ENCODE data around the gene CDKL4.

CDKL4 gene

GRCh38 chr2:39243469-39244123, at the start of gene CDKL4:
Gene CDKL4, minus strand, starts transcription at chr2:39243970.
- no peak within 1 kb of the TSS for H3K4me3 ChIP-seq
- no peak within 1 kb of the TSS for H3K27ac ChIP-seq
- DNase-seq (ENCODE audit: low read depth, low spot score) = no peak
- no peak within 1 kb of the TSS for H3K9ac ChIP-seq (ENCODE audit: insufficient read length)
- H3K36me3 ChIP-seq (ENCODE audit: insufficient read depth, low read length) = no peaks in the 10 kb centered on the region
- H3K9me3 ChIP-seq (ENCODE audit: low read depth, low read length) = no peaks in the 10 kb centered on the region
- TF ChIP-seq POLR2AphosphoS5 (IDR thresholded peaks at IDR 0.05; ENCODE audit: borderline replicate concordance, low read depth, low read length) (no peak), FOXP2 (optimal IDR thresholded peaks at IDR 0.05; ENCODE audit: control extremely low read depth, extremely low read length, insufficient read depth) (no peak), EZH2 (IDR thresholded peaks at IDR 0.05) (no peak)

GRCh38 chr2:39290433-39290832, 46.7 kb upstream of the CDKL4 start:
- Histone ChIP-seq H3K36me3 (ENCODE audit: insufficient read depth, low read length) (peaks cover 45% of the 10 kb centered on the region), H3K9ac (ENCODE audit: insufficient read length) (no peak overlapping the region), H3K9me3 (ENCODE audit: low read depth, low read length) (no peaks in the 10 kb centered on the region), H3K4me3 (no peak overlapping the region), H3K27ac (no peak overlapping the region)
- TF ChIP-seq EZH2 (IDR thresholded peaks at IDR 0.05) (no peak), POLR2AphosphoS5 (IDR thresholded peaks at IDR 0.05; ENCODE audit: borderline replicate concordance, low read depth, low read length) (no peak), FOXP2 (optimal IDR thresholded peaks at IDR 0.05; ENCODE audit: control extremely low read depth, extremely low read length, insufficient read depth) (no peak)
- no peak for DNase-seq (ENCODE audit: low read depth, low spot score)

GRCh38 chr2:39289609-39290008, 45.8 kb upstream of the CDKL4 start:
- peaks cover 49% of the 10 kb centered on the region for H3K36me3 ChIP-seq (ENCODE audit: insufficient read depth, low read length)
- H3K27ac ChIP-seq = no peak overlapping the region
- no peak overlapping the region for H3K4me3 ChIP-seq
- H3K9me3 ChIP-seq (ENCODE audit: low read depth, low read length) = no peaks in the 10 kb centered on the region
- no peak for TF ChIP-seq POLR2AphosphoS5 (IDR thresholded peaks at IDR 0.05; ENCODE audit: borderline replicate concordance, low read depth, low read length)
- TF ChIP-seq EZH2 (IDR thresholded peaks at IDR 0.05) = no peak
- TF ChIP-seq FOXP2 (optimal IDR thresholded peaks at IDR 0.05; ENCODE audit: control extremely low read depth, extremely low read length, insufficient read depth) = no peak
- DNase-seq (ENCODE audit: low read depth, low spot score) = no peak
- no peak overlapping the region for H3K9ac ChIP-seq (ENCODE audit: insufficient read length)

GRCh38 chr2:39283561-39283960, 39.8 kb upstream of the CDKL4 start:
- Histone ChIP-seq H3K9ac (ENCODE audit: insufficient read length) (no peak overlapping the region), H3K27ac (no peak overlapping the region), H3K36me3 (ENCODE audit: insufficient read depth, low read length) (peaks cover 25% of the 10 kb centered on the region), H3K9me3 (ENCODE audit: low read depth, low read length) (no peaks in the 10 kb centered on the region), H3K4me3 (no peak overlapping the region)
- DNase-seq (ENCODE audit: low read depth, low spot score) = no peak
- TF ChIP-seq POLR2AphosphoS5 (IDR thresholded peaks at IDR 0.05; ENCODE audit: borderline replicate concordance, low read depth, low read length) = no peak
- TF ChIP-seq FOXP2 (optimal IDR thresholded peaks at IDR 0.05; ENCODE audit: control extremely low read depth, extremely low read length, insufficient read depth) = no peak
- TF ChIP-seq EZH2 (IDR thresholded peaks at IDR 0.05) = no peak

GRCh38 chr2:39281391-39281790, 37.6 kb upstream of the CDKL4 start:
- no peak for TF ChIP-seq FOXP2 (optimal IDR thresholded peaks at IDR 0.05; ENCODE audit: control extremely low read depth, extremely low read length, insufficient read depth)
- no peak for TF ChIP-seq EZH2 (IDR thresholded peaks at IDR 0.05)
- TF ChIP-seq POLR2AphosphoS5 (IDR thresholded peaks at IDR 0.05; ENCODE audit: borderline replicate concordance, low read depth, low read length) = no peak
- no peaks in the 10 kb centered on the region for H3K9me3 ChIP-seq (ENCODE audit: low read depth, low read length)
- H3K27ac ChIP-seq = no peak overlapping the region
- H3K9ac ChIP-seq (ENCODE audit: insufficient read length) = no peak overlapping the region
- DNase-seq (ENCODE audit: low read depth, low spot score) = no peak
- no peak overlapping the region for H3K4me3 ChIP-seq
- peaks cover 25% of the 10 kb centered on the region for H3K36me3 ChIP-seq (ENCODE audit: insufficient read depth, low read length)

- H3K9ac ChIP-seq (ENCODE audit: insufficient read length) = no peak overlapping the region
- H3K9me3 ChIP-seq (ENCODE audit: low read depth, low read length) = no peaks in the 10 kb centered on the region
- TF ChIP-seq POLR2AphosphoS5 (IDR thresholded peaks at IDR 0.05; ENCODE audit: borderline replicate concordance, low read depth, low read length) (no peak), FOXP2 (optimal IDR thresholded peaks at IDR 0.05; ENCODE audit: control extremely low read depth, extremely low read length, insufficient read depth) (no peak), EZH2 (IDR thresholded peaks at IDR 0.05) (no peak)
- H3K27ac ChIP-seq = no peak overlapping the region
- H3K4me3 ChIP-seq = no peak overlapping the region
- DNase-seq (ENCODE audit: low read depth, low spot score) = no peak
- peaks cover 33% of the 10 kb centered on the region for H3K36me3 ChIP-seq (ENCODE audit: insufficient read depth, low read length)
These were observed 31.2 kb upstream of the CDKL4 start for GRCh38 chr2:39275016-39275415.

- DNase-seq (ENCODE audit: low read depth, low spot score) = no peak
- Histone ChIP-seq H3K27ac (no peak overlapping the region), H3K9ac (ENCODE audit: insufficient read length) (no peak overlapping the region), H3K36me3 (ENCODE audit: insufficient read depth, low read length) (peaks cover 13% of the 10 kb centered on the region; the same call in 1 of the 2 replicates), H3K4me3 (no peak overlapping the region), H3K9me3 (ENCODE audit: low read depth, low read length) (no peaks in the 10 kb centered on the region)
- TF ChIP-seq FOXP2 (optimal IDR thresholded peaks at IDR 0.05; ENCODE audit: control extremely low read depth, extremely low read length, insufficient read depth) = no peak
- no peak for TF ChIP-seq POLR2AphosphoS5 (IDR thresholded peaks at IDR 0.05; ENCODE audit: borderline replicate concordance, low read depth, low read length)
These were observed 26.2 kb upstream of the CDKL4 start for GRCh38 chr2:39269941-39270340.

- no peak for DNase-seq (ENCODE audit: low read depth, low spot score)
- Histone ChIP-seq H3K9ac (ENCODE audit: insufficient read length) (no peak overlapping the region), H3K4me3 (no peak overlapping the region), H3K27ac (no peak overlapping the region), H3K36me3 (ENCODE audit: insufficient read depth, low read length) (peaks cover 7% of the 10 kb centered on the region; the same call in 1 of the 2 replicates), H3K9me3 (ENCODE audit: low read depth, low read length) (no peaks in the 10 kb centered on the region)
- TF ChIP-seq EZH2 (IDR thresholded peaks at IDR 0.05) (no peak), POLR2AphosphoS5 (IDR thresholded peaks at IDR 0.05; ENCODE audit: borderline replicate concordance, low read depth, low read length) (no peak)
These were observed 23.2 kb upstream of the CDKL4 start for GRCh38 chr2:39266916-39267434.
